ENCODE measurements around the gene NWD2. TPM values are rescaled to one million over a fixed set of nuclear protein-coding genes. Genes with fewer than 3 reads are reported as not detected.

NWD2 gene
- total and polyA plus RNA-seq, 12 donors = under 0.01 to 0.91 (median 0.04) TPM; not detected in 4

GRCh38 chr4:37224854-37225253, 19.7 kb upstream of the NWD2 start:
- 30 to 59% (median 31%) methylated on average over 4 of the region's 4 CpGs for WGBS, 4 donors
- TF ChIP-seq CTCF (IDR thresholded peaks at IDR 0.05) (no peak), POLR2A (IDR thresholded peaks at IDR 0.05) (no peak)

GRCh38 chr4:37225778-37226177, 18.8 kb upstream of the NWD2 start:
- Histone ChIP-seq H3K27me3 (peaks cover 7% of the 10 kb centered on the region), H3K4me1 (replicated peaks in 1 of 2) (no peaks in the 10 kb centered on the region), H3K27ac (no peak overlapping the region), H3K4me3 (no peak overlapping the region), H3K36me3 (replicated peaks in 1 of 2) (no peaks in the 10 kb centered on the region), H3K9me3 (replicated peaks in 1 of 3) (no peaks in the 10 kb centered on the region)
- 48 to 59% (median 51%) methylated on average over 2 of the region's 2 CpGs for WGBS, 4 donors
- intact Hi-C loops (cut with DNase I) = no loop called here
- no peak for DNase-seq
- TF ChIP-seq CTCF (IDR thresholded peaks at IDR 0.05) (no peak), POLR2A (IDR thresholded peaks at IDR 0.05) (no peak)

More at GRCh38 chr4:37224854-37225253, 19.7 kb upstream of the NWD2 start:
- DNase-seq = peak in 3 of 7 donors; percentile 7 to 24 (median 11)
- Histone ChIP-seq H3K27me3 (peaks cover 7% of the 10 kb centered on the region), H3K27ac (no peak overlapping the region), H3K4me1 (replicated peaks in 1 of 2) (no peaks in the 10 kb centered on the region), H3K4me3 (no peak overlapping the region), H3K9me3 (replicated peaks in 1 of 3) (no peaks in the 10 kb centered on the region), H3K36me3 (replicated peaks in 1 of 2) (no peaks in the 10 kb centered on the region)
- intact Hi-C loops (cut with DNase I) = no loop called here

GRCh38 chr4:37232315-37232714, 12.2 kb upstream of the NWD2 start:
- TF ChIP-seq POLR2A (IDR thresholded peaks at IDR 0.05) = no peak
- TF ChIP-seq CTCF (IDR thresholded peaks at IDR 0.05) = no peak
- 56 to 69% (median 64%) methylated on average over 1 of the region's 1 CpG for WGBS, 4 donors
- Histone ChIP-seq H3K4me1 (replicated peaks in 1 of 2) (no peaks in the 10 kb centered on the region), H3K4me3 (no peak overlapping the region), H3K27ac (no peak overlapping the region), H3K9me3 (replicated peaks in 1 of 3) (no peaks in the 10 kb centered on the region), H3K27me3 (peaks cover 13% of the 10 kb centered on the region), H3K36me3 (replicated peaks in 1 of 2) (no peaks in the 10 kb centered on the region)
- DNase-seq = no peak
- intact Hi-C loops (cut with DNase I) = no loop called here

GRCh38 chr4:37236165-37236564, 8.4 kb upstream of the NWD2 start:
- 53 to 72% (median 60%) methylated on average over 2 of the region's 2 CpGs for WGBS, 4 donors
- H3K4me3 ChIP-seq = no peak overlapping the region

More at GRCh38 chr4:37236165-37236564, 8.4 kb upstream of the NWD2 start:
- Histone ChIP-seq H3K9me3 (replicated peaks in 1 of 3) (no peaks in the 10 kb centered on the region), H3K36me3 (replicated peaks in 1 of 2) (no peaks in the 10 kb centered on the region), H3K27ac (no peak overlapping the region), H3K27me3 (peaks cover 6% of the 10 kb centered on the region), H3K4me1 (replicated peaks in 1 of 2) (no peaks in the 10 kb centered on the region)
- no peak for DNase-seq
- intact Hi-C loops (cut with DNase I) = no loop called here
- no peak for TF ChIP-seq POLR2A (IDR thresholded peaks at IDR 0.05)
- no peak for TF ChIP-seq CTCF (IDR thresholded peaks at IDR 0.05)

Data from adrenal gland (tissue), 12 donors.